Measurements from ENCODE around the gene SLC26A9.
"Not testable (repeated sequence)": the region's sequence is repeated elsewhere in the genome, so short reads cannot be mapped to it uniquely, and the experiment has no call there.

SLC26A9 gene

DNA sequence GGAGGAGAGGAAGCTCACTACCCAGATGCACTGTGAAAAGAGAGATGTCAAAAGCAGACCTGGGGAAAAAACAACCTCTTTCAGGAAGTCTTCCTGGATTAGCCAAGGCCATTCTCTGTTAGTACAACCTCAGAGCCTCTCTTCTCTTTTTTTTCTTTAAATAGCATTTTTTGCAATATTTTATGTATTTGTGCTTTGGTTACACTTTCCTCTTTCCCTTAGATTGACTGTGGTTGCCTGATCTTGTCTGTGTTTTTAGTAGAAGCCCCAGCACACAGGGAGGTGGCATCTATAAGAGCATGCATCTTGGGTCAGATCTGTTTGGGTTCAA lies 18.8 kb downstream of the SLC26A9 start:
- DNase-seq = no peak

DNA sequence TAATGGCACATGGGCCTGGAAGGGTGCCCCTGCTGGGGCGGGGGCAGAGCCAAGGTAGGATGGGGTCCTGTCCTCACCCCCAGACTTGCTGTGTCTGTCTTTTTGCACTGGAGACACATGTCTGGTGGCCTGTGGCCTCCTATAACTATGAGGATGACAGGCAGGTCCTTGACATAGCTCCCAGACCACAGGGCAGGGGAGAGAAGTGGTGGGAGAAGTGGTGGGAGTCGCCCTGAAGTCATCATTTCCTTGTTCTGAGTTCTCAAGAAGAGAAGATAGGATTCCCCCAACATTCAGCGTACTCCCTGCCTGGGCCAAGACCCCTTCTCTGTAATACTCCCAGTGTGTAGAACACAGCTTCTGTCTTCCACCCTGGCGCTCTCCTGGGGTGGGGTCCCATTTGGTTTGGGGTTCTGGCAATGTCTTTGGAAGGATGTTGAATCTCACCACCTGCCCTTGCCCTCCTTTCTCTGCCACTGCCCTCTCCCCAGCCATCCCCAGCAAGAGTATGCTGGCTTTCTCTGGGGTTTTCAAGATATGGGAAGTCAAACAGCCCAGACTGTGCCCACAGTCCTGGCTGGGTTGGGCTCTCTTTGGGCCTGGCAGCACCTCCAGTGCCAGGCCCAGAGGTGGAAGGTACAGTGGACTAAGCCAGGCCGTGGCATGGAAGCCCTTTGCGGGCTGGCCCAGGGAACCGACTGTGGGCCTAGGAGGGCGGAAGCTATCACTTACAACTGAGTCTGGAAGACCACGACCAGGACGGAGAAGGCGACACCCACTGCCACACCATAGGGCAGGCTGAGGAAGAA lies 19.4 kb downstream of the SLC26A9 start:
- DNase-seq = no peak

DNA sequence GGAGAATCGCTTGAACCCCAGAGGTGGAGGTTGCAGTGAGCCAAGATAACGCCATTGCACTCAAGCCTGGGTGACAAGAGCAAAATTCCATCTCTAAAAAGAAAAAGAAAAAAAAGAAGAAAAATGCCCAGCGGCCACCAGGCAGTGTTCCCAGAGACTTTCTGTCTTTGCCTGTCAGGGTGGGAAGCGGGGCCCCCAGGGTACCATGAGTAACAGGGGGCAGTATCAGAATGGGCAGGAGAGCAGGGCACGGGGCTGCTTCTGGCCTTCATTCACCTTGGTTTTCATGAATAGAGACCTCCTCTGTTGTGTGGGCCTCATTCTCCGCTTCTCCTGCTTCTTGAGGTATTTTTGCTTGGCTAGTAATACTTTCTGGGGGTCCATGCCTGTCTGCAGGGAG lies 20.4 kb downstream of the SLC26A9 start:
- no peak for DNase-seq

DNA sequence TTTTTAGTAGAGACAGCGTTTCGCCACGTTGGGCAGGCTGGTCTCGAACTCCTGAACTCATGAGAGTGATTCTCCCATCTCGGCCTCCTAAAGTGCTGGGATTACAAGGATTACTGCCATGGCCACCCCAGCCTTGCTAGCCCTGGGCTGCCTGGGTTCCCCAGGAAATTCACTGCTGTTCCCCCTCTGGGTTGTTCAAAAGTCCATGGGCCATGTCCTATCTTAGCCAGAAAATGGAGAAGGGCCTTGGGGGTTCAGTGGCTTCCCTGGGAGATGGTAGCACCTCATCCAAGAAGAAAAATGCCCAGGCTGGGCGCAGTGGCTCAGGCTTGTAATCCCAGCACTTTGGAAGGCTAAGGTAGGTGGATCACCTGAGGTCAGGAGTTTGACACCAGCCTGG lies 20.9 kb downstream of the SLC26A9 start:
- DNase-seq = no peak

DNA sequence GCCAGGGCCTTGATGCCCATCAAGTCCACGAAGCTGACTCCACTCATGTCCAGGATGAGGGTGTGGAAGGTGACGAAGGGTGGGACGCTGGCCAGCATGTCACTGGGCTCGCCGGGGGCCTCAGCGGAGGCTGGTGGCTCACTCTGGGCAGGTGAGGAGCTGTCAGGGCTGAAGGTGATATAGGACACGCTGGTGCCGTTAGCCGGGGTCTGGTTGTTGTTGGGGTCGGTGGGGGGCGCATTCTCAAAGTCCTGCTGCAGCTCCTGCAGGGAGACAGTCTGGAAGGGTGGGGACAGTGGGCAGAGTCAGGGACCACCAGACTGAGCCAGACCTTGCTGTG lies 21.7 kb downstream of the SLC26A9 start:
- no peak for DNase-seq

DNA sequence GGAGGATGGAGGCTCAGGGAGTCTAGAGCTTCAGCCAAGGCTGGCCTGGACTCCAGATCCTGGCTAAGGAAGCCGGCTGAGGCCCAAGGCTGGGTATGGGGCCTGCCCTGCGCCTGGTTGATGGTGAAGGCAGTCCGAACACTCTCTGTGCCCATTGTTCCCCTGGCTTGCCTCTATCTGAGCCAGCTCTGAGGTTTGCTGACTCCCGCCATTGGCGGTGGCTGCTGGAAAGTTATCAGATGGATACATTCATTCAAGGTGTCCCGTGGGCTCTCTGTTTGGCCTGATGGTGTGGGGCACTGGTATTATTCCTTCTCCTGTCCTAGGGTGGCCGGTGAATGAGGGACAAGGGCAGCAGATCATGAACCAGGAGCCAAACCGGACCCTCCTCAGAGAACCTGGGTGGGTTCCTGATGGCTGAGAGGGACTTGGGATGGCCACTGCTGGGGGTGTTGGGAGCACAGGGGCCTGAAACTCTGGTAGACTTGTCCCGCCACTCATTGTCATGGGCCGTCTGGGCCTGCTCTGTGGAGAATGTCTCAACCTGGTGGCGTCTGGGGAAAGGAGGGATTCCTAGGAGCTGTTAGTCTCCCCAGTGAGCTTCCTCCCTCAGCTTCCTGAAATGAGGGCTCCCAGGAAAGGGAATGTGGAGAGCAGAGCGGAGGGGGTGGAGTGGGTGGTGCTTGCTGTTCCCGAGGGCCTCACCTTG lies 22.2 kb downstream of the SLC26A9 start:
- DNase-seq = no peak

DNA sequence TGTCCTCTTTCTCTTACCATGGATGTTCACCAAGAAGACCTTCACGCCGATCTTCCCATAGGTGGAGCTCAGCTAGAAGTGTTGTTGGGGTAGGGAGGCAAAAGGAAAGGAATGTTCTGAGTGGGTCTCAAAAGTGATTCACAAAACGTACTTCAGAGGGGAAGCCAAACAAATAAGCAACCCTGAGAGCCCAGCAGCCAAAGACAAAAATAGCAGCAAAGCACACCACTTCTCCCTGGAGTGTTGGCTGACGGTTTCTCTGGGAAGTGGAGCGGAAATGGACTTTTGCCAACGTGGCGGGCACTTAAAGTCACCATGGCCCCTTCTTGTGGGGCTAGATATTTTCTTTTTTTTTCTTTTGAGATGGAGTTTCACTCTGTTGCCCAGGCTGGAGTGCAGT lies 23.1 kb downstream of the SLC26A9 start:
- no peak for DNase-seq

DNA sequence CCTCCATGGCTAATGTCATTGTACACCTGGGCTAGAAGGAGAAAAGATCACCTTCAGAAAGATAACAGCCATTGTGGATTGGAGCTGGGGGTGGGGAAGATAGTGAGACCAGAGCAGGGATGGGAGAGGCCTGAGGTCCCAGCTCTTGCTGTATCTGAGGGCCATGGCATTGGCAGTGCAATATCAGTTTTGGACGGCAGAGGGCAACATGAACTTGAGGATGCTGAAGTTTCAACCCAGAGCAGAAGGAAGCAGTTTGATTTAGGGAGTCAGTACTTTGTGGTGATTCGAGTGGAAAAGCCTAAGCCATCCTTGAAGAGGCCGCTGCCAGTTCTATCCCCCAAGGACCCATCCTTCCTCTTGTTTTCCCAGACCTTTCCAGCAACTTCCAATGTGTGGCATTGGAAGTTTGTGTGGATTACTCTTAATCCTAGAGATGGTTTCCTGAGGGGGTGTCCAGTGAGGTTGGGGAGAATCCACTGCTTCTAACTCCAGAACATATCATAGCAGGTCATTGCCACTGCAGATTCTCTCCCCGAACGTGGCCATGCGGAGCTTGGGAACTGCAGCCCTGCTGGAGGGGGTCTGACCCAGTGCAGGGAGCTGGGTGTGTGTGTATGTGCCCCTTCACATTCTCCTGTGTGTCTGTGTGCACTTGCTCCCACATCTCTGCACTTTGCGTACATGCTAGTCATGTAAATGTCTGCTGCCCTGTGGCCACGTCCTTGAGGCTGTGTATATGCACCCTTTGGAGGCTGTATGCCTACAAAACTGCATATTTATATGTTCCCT lies 24.1 kb downstream of the SLC26A9 start:
- peak; percentile 69 for DNase-seq

DNA sequence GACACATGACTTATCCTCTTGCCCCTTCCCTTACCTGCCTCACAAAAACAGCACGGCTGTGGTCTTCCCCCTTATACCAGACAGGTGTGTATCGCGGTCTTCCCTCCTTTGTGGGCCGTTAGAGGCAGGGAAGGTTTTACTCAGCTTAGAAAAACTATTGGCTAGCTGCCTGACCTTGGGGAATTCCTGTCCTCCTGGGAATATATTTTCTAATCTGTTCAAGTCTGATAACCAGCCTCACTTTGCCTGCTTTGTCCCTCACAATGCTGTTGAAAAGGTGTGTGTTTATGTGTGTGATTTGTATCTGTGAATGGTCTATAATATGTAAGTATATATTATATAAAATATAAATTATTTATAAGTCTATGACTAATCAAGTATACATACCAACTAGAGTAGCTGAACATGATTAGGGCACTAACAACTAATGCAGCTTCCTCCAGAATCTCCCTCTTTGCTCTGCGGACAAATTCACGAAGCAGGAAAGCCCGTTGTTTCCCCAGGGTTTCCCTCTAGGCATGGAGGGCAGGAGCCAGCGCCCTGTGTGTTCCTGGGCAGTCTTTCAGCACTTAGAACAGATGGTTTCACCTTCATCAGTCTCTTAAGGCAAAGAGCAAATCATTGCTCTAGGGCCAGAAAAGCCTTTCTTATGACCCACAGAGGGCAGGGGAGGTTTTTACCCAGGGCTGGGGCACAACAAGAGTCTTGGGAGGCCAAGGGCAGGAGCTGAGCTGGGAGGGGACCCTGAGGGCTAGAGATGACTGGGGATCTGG lies 25.6 kb downstream of the SLC26A9 start:
- DNase-seq = no peak

DNA sequence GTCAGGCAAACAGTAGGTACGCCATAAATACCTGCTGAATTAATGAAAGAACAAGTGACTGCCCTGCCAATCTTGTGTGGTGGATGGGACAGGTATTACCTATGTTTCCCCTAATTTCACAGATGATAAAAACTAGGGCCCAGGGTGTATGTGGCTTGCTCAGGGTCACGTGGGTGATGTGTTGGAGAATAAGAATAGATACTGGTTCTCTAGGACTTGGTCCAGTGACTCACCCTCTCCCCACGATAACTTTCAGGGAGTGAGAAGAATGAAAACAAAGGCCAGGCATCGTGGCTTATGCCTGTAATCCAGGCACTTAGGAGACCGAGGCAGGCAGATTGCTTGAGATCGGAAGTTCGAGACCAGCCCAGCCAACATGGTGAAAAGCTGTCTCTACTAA lies 26.7 kb downstream of the SLC26A9 start:
- DNase-seq = no peak

DNA sequence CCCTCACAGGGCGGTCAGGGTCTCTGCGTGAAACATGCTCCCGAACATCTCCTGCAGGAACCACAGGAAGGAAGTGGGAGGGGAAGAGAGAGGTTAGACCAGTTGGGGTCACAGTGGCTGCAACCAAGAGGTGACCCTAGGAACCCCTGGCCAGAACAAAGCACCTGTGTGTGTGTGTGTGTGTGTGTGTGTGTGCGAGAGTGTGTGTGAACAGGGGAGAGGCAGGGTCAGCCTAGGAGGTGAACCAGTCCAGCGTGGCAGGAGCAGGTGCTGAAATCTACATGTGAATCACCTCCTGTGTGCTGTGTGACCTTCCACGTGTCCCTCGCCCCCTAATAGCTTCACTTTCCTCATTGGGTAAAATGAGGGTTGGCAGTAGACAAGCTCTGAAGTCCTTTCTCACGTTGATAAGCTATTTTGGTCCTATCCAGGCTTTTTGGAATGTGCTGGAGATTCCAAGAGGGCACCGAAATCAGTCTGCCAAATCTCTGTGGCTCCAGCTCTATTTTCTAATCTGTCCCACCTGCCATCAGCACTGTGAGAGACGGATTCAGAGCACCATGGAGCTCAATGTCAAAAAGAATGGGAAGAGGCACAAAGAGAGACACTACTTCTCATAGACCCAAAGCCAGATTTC lies 27.8 kb downstream of the SLC26A9 start:
- no peak for DNase-seq

DNA sequence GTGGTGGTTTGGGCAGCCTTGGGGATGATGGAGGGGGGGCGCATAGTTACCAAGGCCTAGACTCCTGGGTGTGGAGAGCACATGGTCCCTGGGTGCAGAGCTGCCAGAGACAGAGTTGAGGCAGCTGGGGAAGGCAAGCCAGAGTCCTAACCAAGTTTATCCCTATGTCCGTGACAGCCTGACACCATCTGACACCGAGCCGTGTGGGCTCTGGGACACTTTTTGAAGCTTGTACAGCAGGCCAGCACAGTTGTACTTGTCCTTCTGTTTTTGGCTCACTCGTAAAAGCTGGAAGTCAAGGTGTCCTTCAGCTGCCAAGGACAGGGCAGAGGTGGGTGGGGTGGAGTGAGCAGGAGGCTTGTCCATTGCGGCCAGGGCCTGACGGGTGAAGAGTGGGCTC lies 28.5 kb downstream of the SLC26A9 start:
- no peak for DNase-seq

DNA sequence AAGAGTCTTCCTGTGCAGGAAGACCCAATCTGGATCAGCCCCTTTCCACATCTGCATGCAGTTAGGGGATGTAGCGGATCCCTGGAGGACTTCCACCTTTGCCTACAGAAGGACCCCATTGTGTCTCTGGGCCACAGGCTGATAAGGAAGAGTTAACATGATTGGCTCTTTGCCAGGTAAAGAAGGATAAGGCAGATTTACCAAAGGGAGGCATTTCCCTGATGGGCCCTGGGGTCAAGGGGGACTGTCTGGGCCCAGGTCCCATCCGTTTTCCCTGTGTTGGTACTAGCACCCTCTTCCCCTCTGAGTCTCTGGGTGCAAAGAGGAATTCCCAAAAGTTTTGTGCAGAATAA lies 29.1 kb downstream of the SLC26A9 start:
- no peak for DNase-seq

DNA sequence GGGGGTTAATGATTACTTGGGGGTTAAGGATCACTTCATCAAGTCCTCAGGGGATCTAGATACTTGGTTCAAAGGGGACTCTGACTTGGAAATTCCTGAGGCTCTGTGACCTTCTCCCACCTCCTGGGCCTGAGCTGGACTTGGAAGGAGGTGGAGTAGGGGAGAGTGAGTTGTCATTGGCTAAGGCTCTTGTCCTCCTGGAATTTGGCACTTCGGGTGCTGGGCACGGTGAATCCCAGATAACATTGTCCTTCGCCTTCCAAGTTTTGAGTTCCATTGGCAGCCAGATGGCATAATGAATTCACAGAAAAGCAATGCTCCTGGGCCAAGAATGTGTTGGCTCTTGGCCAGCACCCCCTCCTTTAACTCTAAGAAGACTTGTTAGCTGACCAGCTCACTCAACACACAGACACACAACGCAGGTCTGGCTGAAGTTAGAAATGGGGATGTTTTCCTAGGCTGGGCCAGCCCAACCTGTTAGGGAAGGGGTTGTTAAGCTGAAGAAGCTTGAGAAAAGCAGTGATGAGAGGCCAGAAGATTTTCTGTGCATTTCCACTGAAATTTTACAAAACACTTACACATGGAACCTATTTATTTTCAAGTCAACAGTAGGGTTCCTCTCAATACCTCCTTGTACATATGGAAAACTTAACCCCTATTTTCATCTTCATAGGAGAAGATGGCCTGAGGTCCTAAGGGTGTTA lies 29.7 kb downstream of the SLC26A9 start:
- no peak for DNase-seq

DNA sequence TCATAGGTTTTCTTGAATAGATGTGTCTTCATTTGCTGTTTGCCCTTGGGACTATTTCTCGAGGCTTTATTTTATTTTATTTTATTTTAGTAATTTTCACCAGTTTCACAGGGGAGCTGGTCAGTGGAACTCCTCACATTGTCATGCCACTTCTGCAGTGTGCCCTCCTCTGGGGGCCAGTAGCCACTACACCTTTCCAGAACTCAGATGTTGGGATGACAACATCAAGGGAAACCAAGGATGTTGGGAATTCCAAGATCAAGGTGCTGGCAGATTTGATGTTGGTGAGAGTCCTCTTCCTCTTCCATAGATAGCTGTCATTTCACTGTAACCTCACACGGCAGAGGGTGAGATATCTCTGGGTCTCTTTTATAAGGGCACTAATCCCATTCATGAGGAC lies 35.5 kb downstream of the SLC26A9 start:
- no peak for DNase-seq

DNA sequence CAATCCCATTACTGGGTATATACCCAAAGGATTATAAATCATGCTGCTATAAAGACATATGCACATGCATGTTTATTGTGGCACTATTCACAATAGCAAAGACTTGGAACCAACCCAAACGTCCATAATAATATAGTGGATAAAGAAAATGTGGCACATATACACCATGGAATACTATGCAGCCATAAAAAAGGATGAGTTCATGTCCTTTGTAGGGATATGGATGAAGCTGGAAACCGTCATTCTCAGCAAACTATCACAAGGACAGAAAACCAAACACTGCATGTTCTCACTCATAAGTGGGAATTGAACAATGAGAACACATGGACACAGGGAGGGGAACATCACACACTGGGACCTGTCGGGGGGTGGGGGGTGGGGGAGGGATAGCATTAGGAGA lies 38.2 kb downstream of the SLC26A9 start:
- DNase-seq = not testable (repeated sequence)

DNA sequence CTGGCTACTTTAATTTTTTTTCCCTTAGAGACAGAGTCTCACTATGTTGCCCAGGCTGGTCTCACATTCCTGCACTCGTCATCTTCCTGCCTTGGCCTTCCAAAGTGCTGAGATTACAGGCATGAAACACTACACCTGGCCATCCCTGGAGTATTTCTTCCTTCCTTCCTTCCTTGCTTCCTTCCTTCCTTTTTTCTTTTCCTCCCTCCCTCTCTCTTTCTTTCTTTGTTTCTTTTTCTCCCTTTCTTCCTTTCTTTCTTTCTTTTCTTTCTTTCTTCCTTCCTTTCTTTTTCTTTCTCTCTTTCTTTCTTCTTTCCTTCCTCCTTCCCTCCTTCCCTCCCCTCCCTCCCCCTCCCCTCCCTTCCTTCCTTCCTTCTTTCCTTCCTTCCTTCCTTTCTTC lies 46.9 kb downstream of the SLC26A9 start:
- no peak for DNase-seq

DNA sequence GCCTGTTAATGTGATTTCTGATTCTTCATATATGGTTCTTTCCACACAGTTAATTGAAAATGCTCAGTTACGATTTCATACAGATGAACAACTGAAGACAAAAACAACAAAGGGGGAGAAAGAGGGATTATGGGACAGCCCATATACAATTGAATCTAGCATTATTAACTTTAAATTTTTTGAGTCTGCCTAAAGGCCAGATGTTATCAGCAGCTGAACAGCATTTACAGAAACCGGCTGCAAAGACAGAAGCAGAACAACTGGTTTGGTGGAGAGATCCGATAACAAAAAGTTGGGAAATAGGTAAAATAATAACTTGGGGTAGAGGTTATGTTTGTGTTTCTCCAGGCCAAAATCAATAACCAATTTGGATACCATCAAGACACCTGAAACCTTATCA lies 49.1 kb downstream of the SLC26A9 start:
- not testable (repeated sequence) for DNase-seq

DNA sequence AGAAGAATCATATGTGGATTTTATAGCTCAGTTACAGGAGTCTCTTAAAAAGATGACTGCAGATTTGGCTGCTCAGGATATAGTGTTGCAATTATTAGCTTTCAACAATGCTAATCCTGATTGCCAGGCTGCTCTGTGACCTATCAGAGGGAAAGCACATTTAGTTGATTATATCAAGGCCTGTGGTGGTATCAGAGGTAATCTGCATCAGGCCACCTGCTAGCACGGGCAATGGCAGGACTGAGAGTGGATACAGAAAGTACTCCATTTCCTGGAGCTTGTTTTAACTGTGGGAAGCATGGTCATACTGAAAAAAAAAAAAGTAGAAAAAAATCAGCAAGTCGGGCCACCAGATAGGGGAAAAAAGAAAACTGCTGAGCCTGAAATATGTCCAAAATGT lies 51.1 kb downstream of the SLC26A9 start:
- not testable (repeated sequence) for DNase-seq

DNA sequence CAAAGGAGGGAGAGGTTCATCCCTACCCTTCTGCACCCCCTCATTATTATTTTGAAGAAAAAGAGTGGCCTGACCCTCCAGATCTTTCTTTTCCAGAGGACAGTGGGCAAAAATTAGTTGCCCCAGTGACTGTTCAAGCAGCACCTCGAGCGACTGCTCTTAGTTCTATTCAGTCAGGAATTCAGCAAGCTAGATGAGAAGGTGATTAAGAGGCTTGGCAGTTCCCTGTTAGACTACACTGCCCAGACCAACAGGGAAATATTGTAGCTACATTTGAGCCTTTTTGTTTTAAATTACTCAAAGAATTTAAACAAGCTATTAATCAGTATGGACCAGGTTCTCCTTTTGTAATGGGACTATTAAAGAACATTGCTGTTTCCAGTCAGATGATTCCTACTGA lies 51.8 kb downstream of the SLC26A9 start:
- not testable (repeated sequence) for DNase-seq

DNA sequence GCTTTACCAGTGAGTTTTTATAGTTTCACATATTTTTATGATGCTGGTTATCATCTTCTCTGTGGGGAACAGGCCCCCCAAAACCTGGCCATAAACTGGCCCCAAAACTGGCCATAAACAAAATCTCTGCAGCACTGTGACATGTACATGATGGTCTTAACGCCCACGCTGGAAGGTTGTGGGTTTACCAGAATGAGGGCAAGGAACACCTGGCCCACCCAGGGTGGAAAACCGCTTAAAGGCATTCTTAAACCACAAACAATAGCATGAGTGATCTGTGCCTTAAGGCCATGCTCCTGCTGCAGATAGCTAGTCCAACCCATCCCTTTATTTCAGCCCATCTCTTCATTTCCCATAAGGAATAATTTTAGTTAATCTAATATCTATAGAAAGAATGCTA lies 52.6 kb downstream of the SLC26A9 start:
- DNase-seq = not testable (repeated sequence)

DNA sequence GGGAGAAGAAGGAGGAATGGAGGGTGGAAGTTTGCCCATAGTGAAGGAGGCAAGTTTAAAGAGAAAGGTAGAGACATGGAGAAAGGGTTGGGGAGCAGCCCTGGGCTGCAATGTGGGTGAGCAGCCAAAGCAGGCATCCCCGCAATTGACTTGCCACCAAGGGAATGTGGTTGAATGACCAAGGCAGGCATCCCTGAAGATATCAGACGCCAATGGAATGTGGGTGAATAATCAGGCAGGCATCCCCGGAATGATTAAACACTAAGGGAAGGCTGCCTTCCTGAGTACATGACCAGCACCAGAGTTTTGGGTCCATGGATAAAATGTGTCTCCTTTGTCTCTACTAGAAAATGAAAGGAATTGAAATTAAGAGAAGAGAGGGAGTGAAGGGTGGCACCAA lies 53.5 kb downstream of the SLC26A9 start:
- DNase-seq = not testable (repeated sequence)

All from CD4-positive, alpha-beta T cell treated with Interleukin-6 for 4 hours (primary cell).